HepG2 (cell line): Measurements from ENCODE around the gene GPS1. TPM values are rescaled to one million over a fixed set of nuclear protein-coding genes. Genes with fewer than 3 reads are reported as not detected.
A peak's percentile ranks its signal among the peaks of the same experiment; 100 is the strongest.

Source experiments
- AGO2 ChIP-seq: fragments of 200-400 bp; formaldehyde crosslinking; optimal IDR thresholded peaks from 2 replicates; pipeline ENCODE3; 2017; ENCODE audit warnings: mild to moderate bottlenecking, low read depth, low read length, moderate library complexity
- ATF7-NPFF ChIP-seq: sonication (generic); formaldehyde crosslinking; IDR thresholded peaks from 2 replicates; pipeline ENCODE4 v1.8.1; 2023; ENCODE audit warnings: mild to moderate bottlenecking, low read depth, missing genetic modification reagents, moderate library complexity
- FIP1L1 ChIP-seq: fragments of 200-400 bp; formaldehyde crosslinking; IDR thresholded peaks from 2 replicates; pipeline ENCODE4 v1.6.1; 2018; ENCODE audit warnings: low read depth, mild to moderate bottlenecking, low read length, moderate library complexity, borderline replicate concordance; ENCODE audit not compliant: insufficient read depth
- FOSL1 ChIP-seq: sonication (generic); formaldehyde crosslinking; IDR thresholded peaks from 2 replicates; pipeline ENCODE4 v1.9.0; 2021; ENCODE audit warnings: missing genetic modification reagents, borderline replicate concordance
- GABPB1 ChIP-seq: IDR thresholded peaks from 2 replicates; pipeline ENCODE4 v1.6.1; 2016; ENCODE audit warnings: mild to moderate bottlenecking, missing genetic modification reagents, moderate library complexity, missing compliant biosample characterization
- GFI1 ChIP-seq: sonication (generic); formaldehyde crosslinking; IDR thresholded peaks from 2 replicates; pipeline ENCODE4 v1.5.0; 2020; ENCODE audit warnings: missing genetic modification reagents, mild to moderate bottlenecking, borderline replicate concordance
- HNRNPL ChIP-seq: fragments of 200-400 bp; formaldehyde crosslinking; IDR thresholded peaks from 2 replicates; pipeline ENCODE4 v1.6.1; 2017; ENCODE audit warnings: mild to moderate bottlenecking, low read depth, low read length
- MED8 ChIP-seq: sonication (generic); formaldehyde crosslinking; IDR thresholded peaks from 2 replicates; pipeline ENCODE4 v1.8.1; 2023; ENCODE audit warnings: mild to moderate bottlenecking, missing genetic modification reagents; ENCODE audit not compliant: insufficient replicate concordance
- RBAK ChIP-seq: sonication (generic); formaldehyde crosslinking; IDR thresholded peaks from 2 replicates; pipeline ENCODE4 v1.5.1; 2020; ENCODE audit warnings: mild to moderate bottlenecking, missing genetic modification reagents
- RBFOX2 ChIP-seq: fragments of 200-400 bp; formaldehyde crosslinking; IDR thresholded peaks from 2 replicates; pipeline ENCODE4 v1.6.1; 2017; ENCODE audit warnings: low read depth, mild to moderate bottlenecking, low read length
- REPIN1 ChIP-seq: sonication (generic); formaldehyde crosslinking; IDR thresholded peaks from 2 replicates; pipeline ENCODE4 v1.8.0; 2022; ENCODE audit warnings: missing genetic modification reagents, low read depth, mild to moderate bottlenecking, borderline replicate concordance
- RFX5 ChIP-seq: IDR thresholded peaks from 2 replicates; pipeline ENCODE4 v1.6.1; 2011; ENCODE audit warnings: low read depth, low read length, improper control_type of control experiment
- SMAD3 ChIP-seq: sonication (generic); formaldehyde crosslinking; IDR thresholded peaks from 2 replicates; pipeline ENCODE4 v1.4.0; 2020; ENCODE audit warnings: missing genetic modification reagents
- ZNF616 ChIP-seq: sonication (generic); formaldehyde crosslinking; IDR thresholded peaks from 2 replicates; pipeline ENCODE4 v1.5.0; 2020; ENCODE audit warnings: low read depth, mild to moderate bottlenecking, missing genetic modification reagents
- ZNF672 ChIP-seq: sonication (generic); formaldehyde crosslinking; IDR thresholded peaks from 2 replicates; pipeline ENCODE4 v1.8.1; 2022; ENCODE audit warnings: missing genetic modification reagents
- ZSCAN9 ChIP-seq: IDR thresholded peaks from 2 replicates; pipeline ENCODE4 v1.6.1; 2016; ENCODE audit warnings: borderline replicate concordance
- polyA plus RNA-seq, 8 experiments: library from polyadenylated mRNA; depleted of rRNA in 3 of 8; stranded (reverse) in 7 of 8; unstranded in 1 of 8; fragments of >200 nt; fragmentation: Illumina TruSeq in 4 of 8; extraction: Trizol in 4 of 8; gene quantifications; 2 replicates each; pipeline versions ENCODE4 v1.2.1 to v1.2.3, GENCODE V29; 2011 to 2016; ENCODE audit warnings: low read depth in 4 of 8, missing spikeins in 1 of 8, mixed read lengths in 1 of 8; ENCODE audit not compliant: insufficient read depth in 1 of 8
- total RNA-seq, 5 experiments: library from RNA; depleted of rRNA; stranded (reverse); fragments of >200 nt; fragmentation: Illumina TruSeq; extraction: Trizol; gene quantifications; 2 replicates each; pipeline ENCODE4 v1.2.3, GENCODE V29; 2016; ENCODE audit warnings: low read depth in 1 of 5
- TF ChIP-seq, protein P1 (sequence below): sonication (generic); formaldehyde crosslinking; IDR thresholded peaks from 2 replicates; pipeline ENCODE4 v1.5.1; 2020; ENCODE audit warnings: mild to moderate bottlenecking, missing genetic modification reagents, borderline replicate concordance
- TF ChIP-seq, protein P2 (sequence below): sonication (generic); formaldehyde crosslinking; IDR thresholded peaks from 2 replicates; pipeline ENCODE4 v1.4.0; 2020; ENCODE audit warnings: mild to moderate bottlenecking, missing genetic modification reagents
- TF ChIP-seq, protein P3 (sequence below): sonication (generic); formaldehyde crosslinking; IDR thresholded peaks from 2 replicates; pipeline ENCODE4 v1.5.1; 2020; ENCODE audit warnings: mild to moderate bottlenecking, missing genetic modification reagents, moderate library complexity

Gene GPS1
- total and polyA plus RNA-seq, 2 of the 13 experiments (the other 11 are each of a cell fraction or from before 2014, with no cell fraction given), result 124 to 128 TPM

DNA sequence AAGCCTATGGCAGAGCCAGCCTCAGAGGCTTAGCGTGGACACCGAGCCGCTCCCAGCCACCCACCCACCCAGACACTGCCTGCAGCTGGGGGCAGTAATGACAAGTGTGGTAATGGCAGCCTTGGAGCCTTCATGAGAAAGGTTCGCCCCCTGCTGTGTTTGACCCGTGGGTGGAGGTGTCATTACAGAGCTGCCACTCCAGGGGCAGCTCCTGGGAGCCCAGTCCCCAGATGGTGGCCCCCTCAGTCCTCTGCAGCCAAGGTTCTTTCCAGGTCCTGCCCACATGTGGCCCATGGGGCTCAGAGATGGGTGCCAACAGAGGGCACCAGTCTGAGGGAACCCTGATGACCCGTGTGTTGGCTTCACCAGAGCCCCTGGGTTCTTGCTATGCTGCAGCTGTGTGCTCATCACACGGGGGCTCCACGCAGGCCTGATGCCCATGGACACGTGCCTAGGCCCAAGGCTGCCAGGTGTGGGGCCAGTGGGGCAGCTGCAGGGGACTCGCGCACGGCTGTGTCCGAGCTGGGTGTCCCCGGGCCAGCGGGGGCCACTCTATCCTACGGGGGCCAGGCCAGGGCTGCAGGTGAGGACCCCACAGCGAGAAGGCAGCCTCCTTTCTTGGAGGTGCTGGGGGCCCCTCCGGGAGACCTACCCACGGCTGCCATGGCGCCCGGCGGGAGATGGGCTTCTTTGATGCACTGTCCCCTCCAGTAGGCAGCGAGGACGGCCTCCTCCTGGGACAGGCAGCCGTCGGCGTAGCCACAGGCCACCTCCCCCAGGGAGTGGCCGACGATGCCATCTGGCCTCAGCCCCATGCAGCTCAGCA, 38.2 kb downstream of the GPS1 start (continued):
- no peak for TF ChIP-seq FIP1L1
- TF ChIP-seq SMAD3 (CRISPR knock-in tag), result no peak
- no peak for TF ChIP-seq FOSL1 (CRISPR knock-in tag)
- peak; percentile 42 for TF ChIP-seq RBFOX2
- TF ChIP-seq, protein P1, sequence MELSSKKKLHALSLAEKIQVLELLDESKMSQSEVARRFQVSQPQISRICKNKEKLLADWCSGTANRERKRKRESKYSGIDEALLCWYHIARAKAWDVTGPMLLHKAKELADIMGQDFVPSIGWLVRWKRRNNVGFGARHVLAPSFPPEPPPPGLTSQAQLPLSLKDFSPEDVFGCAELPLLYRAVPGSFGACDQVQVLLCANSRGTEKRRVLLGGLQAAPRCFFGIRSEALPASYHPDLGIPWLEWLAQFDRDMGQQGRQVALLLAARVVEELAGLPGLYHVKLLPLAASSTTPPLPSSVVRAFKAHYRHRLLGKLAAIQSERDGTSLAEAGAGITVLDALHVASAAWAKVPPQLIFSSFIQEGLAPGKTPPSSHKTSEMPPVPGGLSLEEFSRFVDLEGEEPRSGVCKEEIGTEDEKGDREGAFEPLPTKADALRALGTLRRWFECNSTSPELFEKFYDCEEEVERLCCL, result no peak
- TF ChIP-seq RFX5, result no peak
- peak; percentile 8; the same call in 1 of the 2 replicates for TF ChIP-seq GABPB1 (CRISPR knock-in tag)
- TF ChIP-seq HNRNPL, result 0 out of 2 replicates have a peak, but pooled peaks have one; percentile 36
- no peak for TF ChIP-seq ZSCAN9 (CRISPR knock-in tag)
- TF ChIP-seq ATF7-NPFF (CRISPR knock-in tag), result 0 out of 2 replicates have a peak, but pooled peaks have one; percentile 44
- TF ChIP-seq MED8 (CRISPR knock-in tag), result peak; percentile 14
- no peak for TF ChIP-seq GFI1 (CRISPR knock-in tag)
- no peak for TF ChIP-seq ZNF616 (CRISPR knock-in tag)
- TF ChIP-seq ZNF672 (CRISPR knock-in tag), result no peak
- TF ChIP-seq, protein P2, sequence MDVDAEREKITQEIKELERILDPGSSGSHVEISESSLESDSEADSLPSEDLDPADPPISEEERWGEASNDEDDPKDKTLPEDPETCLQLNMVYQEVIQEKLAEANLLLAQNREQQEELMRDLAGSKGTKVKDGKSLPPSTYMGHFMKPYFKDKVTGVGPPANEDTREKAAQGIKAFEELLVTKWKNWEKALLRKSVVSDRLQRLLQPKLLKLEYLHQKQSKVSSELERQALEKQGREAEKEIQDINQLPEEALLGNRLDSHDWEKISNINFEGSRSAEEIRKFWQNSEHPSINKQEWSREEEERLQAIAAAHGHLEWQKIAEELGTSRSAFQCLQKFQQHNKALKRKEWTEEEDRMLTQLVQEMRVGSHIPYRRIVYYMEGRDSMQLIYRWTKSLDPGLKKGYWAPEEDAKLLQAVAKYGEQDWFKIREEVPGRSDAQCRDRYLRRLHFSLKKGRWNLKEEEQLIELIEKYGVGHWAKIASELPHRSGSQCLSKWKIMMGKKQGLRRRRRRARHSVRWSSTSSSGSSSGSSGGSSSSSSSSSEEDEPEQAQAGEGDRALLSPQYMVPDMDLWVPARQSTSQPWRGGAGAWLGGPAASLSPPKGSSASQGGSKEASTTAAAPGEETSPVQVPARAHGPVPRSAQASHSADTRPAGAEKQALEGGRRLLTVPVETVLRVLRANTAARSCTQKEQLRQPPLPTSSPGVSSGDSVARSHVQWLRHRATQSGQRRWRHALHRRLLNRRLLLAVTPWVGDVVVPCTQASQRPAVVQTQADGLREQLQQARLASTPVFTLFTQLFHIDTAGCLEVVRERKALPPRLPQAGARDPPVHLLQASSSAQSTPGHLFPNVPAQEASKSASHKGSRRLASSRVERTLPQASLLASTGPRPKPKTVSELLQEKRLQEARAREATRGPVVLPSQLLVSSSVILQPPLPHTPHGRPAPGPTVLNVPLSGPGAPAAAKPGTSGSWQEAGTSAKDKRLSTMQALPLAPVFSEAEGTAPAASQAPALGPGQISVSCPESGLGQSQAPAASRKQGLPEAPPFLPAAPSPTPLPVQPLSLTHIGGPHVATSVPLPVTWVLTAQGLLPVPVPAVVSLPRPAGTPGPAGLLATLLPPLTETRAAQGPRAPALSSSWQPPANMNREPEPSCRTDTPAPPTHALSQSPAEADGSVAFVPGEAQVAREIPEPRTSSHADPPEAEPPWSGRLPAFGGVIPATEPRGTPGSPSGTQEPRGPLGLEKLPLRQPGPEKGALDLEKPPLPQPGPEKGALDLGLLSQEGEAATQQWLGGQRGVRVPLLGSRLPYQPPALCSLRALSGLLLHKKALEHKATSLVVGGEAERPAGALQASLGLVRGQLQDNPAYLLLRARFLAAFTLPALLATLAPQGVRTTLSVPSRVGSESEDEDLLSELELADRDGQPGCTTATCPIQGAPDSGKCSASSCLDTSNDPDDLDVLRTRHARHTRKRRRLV (CRISPR knock-in tag), result no peak
- TF ChIP-seq, protein P3, sequence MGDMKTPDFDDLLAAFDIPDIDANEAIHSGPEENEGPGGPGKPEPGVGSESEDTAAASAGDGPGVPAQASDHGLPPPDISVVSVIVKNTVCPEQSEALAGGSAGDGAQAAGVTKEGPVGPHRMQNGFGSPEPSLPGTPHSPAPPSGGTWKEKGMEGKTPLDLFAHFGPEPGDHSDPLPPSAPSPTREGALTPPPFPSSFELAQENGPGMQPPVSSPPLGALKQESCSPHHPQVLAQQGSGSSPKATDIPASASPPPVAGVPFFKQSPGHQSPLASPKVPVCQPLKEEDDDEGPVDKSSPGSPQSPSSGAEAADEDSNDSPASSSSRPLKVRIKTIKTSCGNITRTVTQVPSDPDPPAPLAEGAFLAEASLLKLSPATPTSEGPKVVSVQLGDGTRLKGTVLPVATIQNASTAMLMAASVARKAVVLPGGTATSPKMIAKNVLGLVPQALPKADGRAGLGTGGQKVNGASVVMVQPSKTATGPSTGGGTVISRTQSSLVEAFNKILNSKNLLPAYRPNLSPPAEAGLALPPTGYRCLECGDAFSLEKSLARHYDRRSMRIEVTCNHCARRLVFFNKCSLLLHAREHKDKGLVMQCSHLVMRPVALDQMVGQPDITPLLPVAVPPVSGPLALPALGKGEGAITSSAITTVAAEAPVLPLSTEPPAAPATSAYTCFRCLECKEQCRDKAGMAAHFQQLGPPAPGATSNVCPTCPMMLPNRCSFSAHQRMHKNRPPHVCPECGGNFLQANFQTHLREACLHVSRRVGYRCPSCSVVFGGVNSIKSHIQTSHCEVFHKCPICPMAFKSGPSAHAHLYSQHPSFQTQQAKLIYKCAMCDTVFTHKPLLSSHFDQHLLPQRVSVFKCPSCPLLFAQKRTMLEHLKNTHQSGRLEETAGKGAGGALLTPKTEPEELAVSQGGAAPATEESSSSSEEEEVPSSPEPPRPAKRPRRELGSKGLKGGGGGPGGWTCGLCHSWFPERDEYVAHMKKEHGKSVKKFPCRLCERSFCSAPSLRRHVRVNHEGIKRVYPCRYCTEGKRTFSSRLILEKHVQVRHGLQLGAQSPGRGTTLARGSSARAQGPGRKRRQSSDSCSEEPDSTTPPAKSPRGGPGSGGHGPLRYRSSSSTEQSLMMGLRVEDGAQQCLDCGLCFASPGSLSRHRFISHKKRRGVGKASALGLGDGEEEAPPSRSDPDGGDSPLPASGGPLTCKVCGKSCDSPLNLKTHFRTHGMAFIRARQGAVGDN (CRISPR knock-in tag), result no peak
- TF ChIP-seq AGO2, result peak; percentile 52
- TF ChIP-seq RBAK (CRISPR knock-in tag), result no peak
- TF ChIP-seq REPIN1, result no peak
